Measurements from ENCODE around the gene WNT9A. TPM values are rescaled to one million over a fixed set of nuclear protein-coding genes. Genes with fewer than 3 reads are reported as not detected.

The WNT9A gene
- total and polyA plus RNA-seq, 4 donors: 0.03 to 0.08 TPM; not detected in 2

GRCh38 chr1:227945891-227946623 is 1.7 kb downstream of the WNT9A start:
- 41% methylated on average over 19 of the region's 19 CpGs for WGBS
- peaks cover 0 to 7% (median 2%) of the 10 kb centered on the region in 4 donors for H3K27me3 ChIP-seq (ENCODE audit: control insufficient read depth in 4 of 4, insufficient read depth in 4 of 4, low read length in 3 of 4)
- TF ChIP-seq HNF4A (conservative IDR thresholded peaks at IDR 0.05): no peak

GRCh38 chr1:227944931-227945890 is 2.5 kb downstream of the WNT9A start:
- Histone ChIP-seq H3K9me3 (ENCODE audit: control insufficient read depth in 4 of 4, low read length in 3 of 4) (no peaks in the 10 kb centered on the region), H3K36me3 (ENCODE audit: control insufficient read depth in 4 of 4, insufficient read depth in 3 of 4, low read depth in 1 of 4, low read length in 3 of 4) (no peaks in the 10 kb centered on the region), H3K4me3 (ENCODE audit: low read depth in 1 of 3, low read length in 3 of 3) (no peak overlapping the region), H3K27me3 (ENCODE audit: control insufficient read depth in 4 of 4, insufficient read depth in 4 of 4, low read length in 3 of 4) (peaks cover 0 to 7% (median 2%) of the 10 kb centered on the region in 4 donors), H3K27ac (ENCODE audit: low read depth in 1 of 2, low read length in 2 of 2) (no peak overlapping the region), H3K9ac (ENCODE audit: low read depth in 1 of 2, low read length in 2 of 2) (no peak overlapping the region), H3K4me1 (ENCODE audit: control insufficient read depth in 4 of 4, insufficient read depth in 4 of 4, low read length in 3 of 4) (peaks cover 0 to 20% (median 9%) of the 10 kb centered on the region in 4 donors)
- no peak for TF ChIP-seq RAD21 (IDR thresholded peaks at IDR 0.05)
- no peak for TF ChIP-seq ATF3 (IDR thresholded peaks at IDR 0.05)
- TF ChIP-seq GABPA (IDR thresholded peaks at IDR 0.05 in 1 of 2, conservative IDR thresholded peaks at IDR 0.05 in 1 of 2): no peak
- TF ChIP-seq JUND (IDR thresholded peaks at IDR 0.05): no peak
- TF ChIP-seq MAX (IDR thresholded peaks at IDR 0.05): no peak
- no peak for TF ChIP-seq NR2F2 (IDR thresholded peaks at IDR 0.05)
- TF ChIP-seq EGR1 (IDR thresholded peaks at IDR 0.05; ENCODE audit: low read depth in 2 of 2): no peak
- TF ChIP-seq HNF4A (conservative IDR thresholded peaks at IDR 0.05): no peak
- TF ChIP-seq ZBTB33 (IDR thresholded peaks at IDR 0.05): no peak
- no peak for TF ChIP-seq TAF1 (conservative IDR thresholded peaks at IDR 0.05)
- TF ChIP-seq CTCF (IDR thresholded peaks at IDR 0.05; ENCODE audit: low read depth, low read length, missing input control): no peak
- TF ChIP-seq SP1 (IDR thresholded peaks at IDR 0.05): no peak
- WGBS: 82% methylated on average over 18 of the region's 18 CpGs
- DNase-seq (ENCODE audit: low spot score): no peak

More at GRCh38 chr1:227945891-227946623, 1.7 kb downstream of the WNT9A start:
- H3K4me3 ChIP-seq (ENCODE audit: low read depth in 1 of 3, low read length in 3 of 3): no peak overlapping the region
- H3K9me3 ChIP-seq (ENCODE audit: control insufficient read depth in 4 of 4, low read length in 3 of 4): no peaks in the 10 kb centered on the region
- peaks cover 0 to 20% (median 9%) of the 10 kb centered on the region in 4 donors for H3K4me1 ChIP-seq (ENCODE audit: control insufficient read depth in 4 of 4, insufficient read depth in 4 of 4, low read length in 3 of 4)
- H3K9ac ChIP-seq (ENCODE audit: low read depth in 1 of 2, low read length in 2 of 2): no peak overlapping the region
- H3K36me3 ChIP-seq (ENCODE audit: control insufficient read depth in 4 of 4, insufficient read depth in 3 of 4, low read depth in 1 of 4, low read length in 3 of 4): no peaks in the 10 kb centered on the region
- H3K27ac ChIP-seq (ENCODE audit: low read depth in 1 of 2, low read length in 2 of 2): no peak overlapping the region
- DNase-seq (ENCODE audit: low spot score): no peak
